SK-N-MC (cell line): ENCODE measurements around the gene JADE2.

Source experiments
- EZH2 ChIP-seq: fragments of 200-600 bp; sonication (generic); IDR thresholded peaks from one replicate; pipeline ENCODE4 v1.6.1; 2017; ENCODE audit warnings: antibody characterized with exemption
- POLR2AphosphoS5 ChIP-seq: IDR thresholded peaks from 2 replicates; pipeline ENCODE4 v1.6.1; 2012; ENCODE audit warnings: mild to moderate bottlenecking, low read depth, low read length, borderline replicate concordance

DNA sequence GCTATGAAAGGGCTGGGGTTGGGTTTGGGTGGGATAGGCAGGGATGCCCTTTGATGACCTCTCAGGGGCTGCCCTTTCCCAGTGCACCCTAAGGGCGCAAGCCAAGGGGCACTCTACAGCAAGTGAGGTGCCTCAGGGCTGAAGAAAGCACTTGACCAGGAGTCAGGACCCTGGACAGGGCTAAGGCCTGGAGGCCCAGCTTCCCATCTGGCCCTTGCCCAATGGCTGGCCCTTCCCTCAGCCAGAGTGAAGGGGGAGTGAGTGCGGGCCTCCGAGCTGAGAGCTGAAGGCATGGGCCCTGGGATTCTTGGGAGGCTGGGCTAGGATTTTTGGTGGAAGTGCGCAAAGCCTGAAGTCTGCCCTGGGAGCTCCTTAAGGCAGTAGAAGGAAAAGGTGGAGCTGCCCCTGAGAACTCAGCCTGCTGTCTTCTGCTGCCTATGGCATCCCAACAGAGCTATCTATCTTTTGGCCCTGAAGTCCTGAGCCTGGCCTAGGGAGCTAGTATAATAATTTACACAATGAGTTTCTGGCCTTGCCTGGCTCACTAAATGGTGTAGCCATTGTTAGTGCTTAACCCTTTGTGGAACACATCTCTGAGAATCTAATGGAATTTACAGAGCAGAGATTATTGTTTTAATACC lies 16.4 kb downstream of the JADE2 start:
- TF ChIP-seq POLR2AphosphoS5: no peak
- TF ChIP-seq EZH2: no peak
